Osteoblast (primary cell): ENCODE results near the gene VMA21. TPM values are rescaled to one million over a fixed set of nuclear protein-coding genes. Genes with fewer than 3 reads are reported as not detected.

Source experiments
- DNase-seq: peaks from one replicate; pipeline ENCODE4 v3.0.0; 2011; ENCODE audit warnings: low spot score, mixed read lengths; ENCODE audit not compliant: insufficient read length; ENCODE audit errors: missing footprints
- H2AFZ ChIP-seq: 2 replicates; pipeline ENCODE4 v1.6.0; 2011; ENCODE audit warnings: mild to moderate bottlenecking, low read length
- H3K27ac ChIP-seq: 2 replicates; pipeline ENCODE4 v1.5.1; 2011; ENCODE audit warnings: mild to moderate bottlenecking, low read depth, low read length, moderate library complexity
- H3K27me3 ChIP-seq: 2 replicates; pipeline ENCODE4 v1.6.0; 2012; ENCODE audit warnings: mild to moderate bottlenecking, control low read depth, inconsistent platforms, low read length, moderate library complexity; ENCODE audit not compliant: insufficient read depth
- H3K36me3 ChIP-seq: 2 replicates; pipeline ENCODE4 v1.5.1; 2011; ENCODE audit warnings: mild to moderate bottlenecking, low read length, control low read depth, moderate library complexity; ENCODE audit not compliant: insufficient read depth
- H3K4me1 ChIP-seq: 2 replicates; pipeline ENCODE4 v1.5.1; 2011; ENCODE audit warnings: mild to moderate bottlenecking, low read length, control low read depth, moderate library complexity; ENCODE audit not compliant: insufficient read depth
- H3K4me2 ChIP-seq: 2 replicates; pipeline ENCODE4 v1.6.0; 2011; ENCODE audit warnings: mild to moderate bottlenecking, low read length; ENCODE audit not compliant: insufficient read depth
- H3K4me3 ChIP-seq: fragments of 200-600 bp; sonication (generic); 3 replicates; pipeline ENCODE4 v1.5.1; 2012; ENCODE audit warnings: mild to moderate bottlenecking, low read length, inconsistent platforms; ENCODE audit not compliant: insufficient read depth
- H3K79me2 ChIP-seq: 2 replicates; pipeline ENCODE4 v1.6.0; 2012; ENCODE audit warnings: mild to moderate bottlenecking, low read length, control low read depth, inconsistent platforms; ENCODE audit not compliant: insufficient read depth
- H3K9me3 ChIP-seq: 2 replicates; pipeline ENCODE4 v1.5.1; 2011; ENCODE audit warnings: low read depth, low read length, control low read depth
- H4K20me1 ChIP-seq: 2 replicates; pipeline ENCODE4 v1.6.0; 2012; ENCODE audit warnings: mild to moderate bottlenecking, low read length, control low read depth; ENCODE audit not compliant: insufficient read depth
- CTCF ChIP-seq: IDR thresholded peaks from 2 replicates; pipeline ENCODE4 v1.5.1; 2011; ENCODE audit warnings: mild to moderate bottlenecking, low read depth, low read length, moderate library complexity; ENCODE audit errors: extremely low read depth
- total RNA-seq: library from RNA; depleted of rRNA; stranded (reverse); fragments of >200 nt; gene quantifications from 2 replicates; pipeline ENCODE4 v1.2.3, GENCODE V29; 2012

Gene VMA21
- 61.6 and 62.6 TPM in 2 replicates for total RNA-seq

- Histone ChIP-seq H3K79me2 (peaks cover 48% of the 10 kb centered on the region), H3K4me1 (peaks cover 16% of the 10 kb centered on the region), H2AFZ (peak within 1 kb of the TSS; percentile 89), H3K27me3 (no peaks in the 10 kb centered on the region), H4K20me1 (peaks cover 9% of the 10 kb centered on the region), H3K4me2 (peak within 1 kb of the TSS; percentile 95), H3K36me3 (no peaks in the 10 kb centered on the region), H3K4me3 (peak within 1 kb of the TSS; percentile 83), H3K27ac (peak within 1 kb of the TSS; percentile 92), H3K9me3 (no peaks in the 10 kb centered on the region)
- peak; percentile 95 for DNase-seq
- TF ChIP-seq CTCF, result no peak
Measured at GRCh38 chrX:151396825-151397740, at the start of gene VMA21. VMA21 (plus strand) TSS chrX:151397206; CDS start chrX:151397309, 103 bp downstream.

GRCh38 chrX:151359341-151359740, 37.7 kb upstream of the VMA21 start:
- H3K4me1 ChIP-seq, result no peaks in the 10 kb centered on the region
- no peak overlapping the region for H3K27ac ChIP-seq
- H3K4me3 ChIP-seq, result no peak overlapping the region
- H4K20me1 ChIP-seq, result no peaks in the 10 kb centered on the region
- H3K9me3 ChIP-seq, result no peaks in the 10 kb centered on the region
- no peaks in the 10 kb centered on the region for H3K36me3 ChIP-seq
- DNase-seq, result peak; percentile 47
- no peaks in the 10 kb centered on the region for H3K79me2 ChIP-seq
- no peak for TF ChIP-seq CTCF
- H3K4me2 ChIP-seq, result no peak overlapping the region
- no peak overlapping the region for H2AFZ ChIP-seq
- H3K27me3 ChIP-seq, result no peaks in the 10 kb centered on the region

GRCh38 chrX:151359931-151360871, 36.8 kb upstream of the VMA21 start:
- TF ChIP-seq CTCF, result peak; percentile 65
- no peak overlapping the region for H2AFZ ChIP-seq

GRCh38 chrX:151363316-151363715, 33.7 kb upstream of the VMA21 start:
- no peak for DNase-seq
- H3K79me2 ChIP-seq, result no peaks in the 10 kb centered on the region
- H3K4me2 ChIP-seq, result no peak overlapping the region
- no peaks in the 10 kb centered on the region for H4K20me1 ChIP-seq
- no peaks in the 10 kb centered on the region for H3K4me1 ChIP-seq
- no peak overlapping the region for H3K4me3 ChIP-seq
- H3K27ac ChIP-seq, result no peak overlapping the region
- TF ChIP-seq CTCF, result no peak
- H2AFZ ChIP-seq, result no peak overlapping the region
- H3K27me3 ChIP-seq, result no peaks in the 10 kb centered on the region
- no peaks in the 10 kb centered on the region for H3K9me3 ChIP-seq
- H3K36me3 ChIP-seq, result no peaks in the 10 kb centered on the region

More at GRCh38 chrX:151359931-151360871, 36.8 kb upstream of the VMA21 start:
- Histone ChIP-seq H3K27ac (no peak overlapping the region), H3K79me2 (no peaks in the 10 kb centered on the region), H3K4me3 (no peak overlapping the region), H4K20me1 (no peaks in the 10 kb centered on the region), H3K36me3 (no peaks in the 10 kb centered on the region), H3K4me1 (no peaks in the 10 kb centered on the region), H3K9me3 (no peaks in the 10 kb centered on the region), H3K27me3 (no peaks in the 10 kb centered on the region), H3K4me2 (no peak overlapping the region)
- peak; percentile 30 for DNase-seq
